Endothelial cell (in vitro differentiated cells): ENCODE measurements around the gene ITPKB. TPM values are rescaled to one million over a fixed set of nuclear protein-coding genes. Genes with fewer than 3 reads are reported as not detected.
A peak's percentile ranks its signal among the peaks of the same experiment; 100 is the strongest.

Experiments
- DNase-seq: peaks from one replicate; pipeline ENCODE4 v3.0.0; 2021; ENCODE audit warnings: low spot score
- H3K27ac Mint-ChIP-seq: one replicate; pipeline ENCODE4 v1.8.0; 2021; ENCODE audit warnings: mixed read lengths, inconsistent platforms; ENCODE audit not compliant: unreplicated experiment
- H3K27me3 Mint-ChIP-seq: one replicate; pipeline ENCODE4 v1.8.0; 2021; ENCODE audit warnings: mild to moderate bottlenecking, moderate library complexity, mixed read lengths, inconsistent platforms; ENCODE audit not compliant: unreplicated experiment
- H3K36me3 Mint-ChIP-seq: one replicate; pipeline ENCODE4 v1.8.0; 2021; ENCODE audit warnings: mild to moderate bottlenecking, low read depth, mixed read lengths, inconsistent platforms; ENCODE audit not compliant: unreplicated experiment
- H3K4me1 Mint-ChIP-seq: one replicate; pipeline ENCODE4 v1.8.0; 2021; ENCODE audit warnings: mild to moderate bottlenecking, mixed read lengths, inconsistent platforms; ENCODE audit not compliant: unreplicated experiment
- H3K4me3 Mint-ChIP-seq: one replicate; pipeline ENCODE4 v1.8.0; 2021; ENCODE audit warnings: mild to moderate bottlenecking, mixed read lengths, inconsistent platforms; ENCODE audit not compliant: unreplicated experiment
- H3K9me3 Mint-ChIP-seq: one replicate; pipeline ENCODE4 v1.8.0; 2021; ENCODE audit warnings: mixed read lengths, inconsistent platforms; ENCODE audit not compliant: unreplicated experiment
- total RNA-seq: library from RNA; stranded (reverse); fragmentation: NEBNext Ultra II Directional; extraction: Animal tissue kit (Norgen Biotek cat#: 25700); gene quantifications from one replicate; pipeline ENCODE4 v1.2.1, GENCODE V29; 2021; ENCODE audit not compliant: unreplicated experiment
- TF ChIP-seq, protein P1 (sequence below): fragments of 200-600 bp; sonication (generic); IDR thresholded peaks from one replicate; pipeline ENCODE4 v1.5.0; 2021; ENCODE audit warnings: antibody characterized with exemption; ENCODE audit not compliant: unreplicated experiment

Gene ITPKB
- total RNA-seq, 1 donor from 2014 or later: 144 TPM

DNA sequence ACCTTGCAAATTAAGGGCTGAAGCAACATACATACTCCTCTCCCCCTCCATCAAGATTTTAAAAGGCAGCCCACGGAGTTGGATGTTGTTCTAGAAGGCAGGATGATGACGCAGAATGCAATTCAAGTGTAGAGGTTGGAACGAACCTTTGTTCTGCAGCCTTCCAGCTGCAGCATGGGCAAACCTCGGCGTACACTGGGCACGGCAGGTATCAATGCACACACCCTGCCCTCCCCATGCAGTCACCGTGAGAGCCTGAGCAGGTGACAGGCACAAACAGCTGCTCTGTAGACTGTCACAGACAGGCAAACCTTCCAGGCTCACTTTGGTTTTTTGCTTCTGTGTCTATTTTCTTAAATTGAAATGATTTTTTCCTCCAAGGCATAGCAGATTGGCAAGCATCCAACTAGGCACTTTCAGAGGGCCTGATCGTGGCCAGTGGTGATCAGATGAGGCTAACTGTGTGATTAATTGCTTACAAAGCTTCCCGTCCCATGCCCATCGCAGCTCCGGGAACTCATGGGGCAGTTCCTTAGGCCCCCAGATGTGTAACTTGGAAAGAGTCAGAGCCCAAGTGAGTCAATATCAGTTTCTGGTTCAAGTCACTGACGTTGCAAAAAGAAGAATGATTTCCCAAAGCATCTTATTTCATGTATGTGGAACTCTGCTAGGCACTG lies 82.3 kb downstream of the ITPKB start:
- Mint-ChIP-seq H3K36me3 (peaks cover 23% of the 10 kb centered on the region), H3K4me1 (peaks cover 78% of the 10 kb centered on the region)
- TF ChIP-seq, protein P1, sequence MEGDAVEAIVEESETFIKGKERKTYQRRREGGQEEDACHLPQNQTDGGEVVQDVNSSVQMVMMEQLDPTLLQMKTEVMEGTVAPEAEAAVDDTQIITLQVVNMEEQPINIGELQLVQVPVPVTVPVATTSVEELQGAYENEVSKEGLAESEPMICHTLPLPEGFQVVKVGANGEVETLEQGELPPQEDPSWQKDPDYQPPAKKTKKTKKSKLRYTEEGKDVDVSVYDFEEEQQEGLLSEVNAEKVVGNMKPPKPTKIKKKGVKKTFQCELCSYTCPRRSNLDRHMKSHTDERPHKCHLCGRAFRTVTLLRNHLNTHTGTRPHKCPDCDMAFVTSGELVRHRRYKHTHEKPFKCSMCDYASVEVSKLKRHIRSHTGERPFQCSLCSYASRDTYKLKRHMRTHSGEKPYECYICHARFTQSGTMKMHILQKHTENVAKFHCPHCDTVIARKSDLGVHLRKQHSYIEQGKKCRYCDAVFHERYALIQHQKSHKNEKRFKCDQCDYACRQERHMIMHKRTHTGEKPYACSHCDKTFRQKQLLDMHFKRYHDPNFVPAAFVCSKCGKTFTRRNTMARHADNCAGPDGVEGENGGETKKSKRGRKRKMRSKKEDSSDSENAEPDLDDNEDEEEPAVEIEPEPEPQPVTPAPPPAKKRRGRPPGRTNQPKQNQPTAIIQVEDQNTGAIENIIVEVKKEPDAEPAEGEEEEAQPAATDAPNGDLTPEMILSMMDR: no peak

DNA sequence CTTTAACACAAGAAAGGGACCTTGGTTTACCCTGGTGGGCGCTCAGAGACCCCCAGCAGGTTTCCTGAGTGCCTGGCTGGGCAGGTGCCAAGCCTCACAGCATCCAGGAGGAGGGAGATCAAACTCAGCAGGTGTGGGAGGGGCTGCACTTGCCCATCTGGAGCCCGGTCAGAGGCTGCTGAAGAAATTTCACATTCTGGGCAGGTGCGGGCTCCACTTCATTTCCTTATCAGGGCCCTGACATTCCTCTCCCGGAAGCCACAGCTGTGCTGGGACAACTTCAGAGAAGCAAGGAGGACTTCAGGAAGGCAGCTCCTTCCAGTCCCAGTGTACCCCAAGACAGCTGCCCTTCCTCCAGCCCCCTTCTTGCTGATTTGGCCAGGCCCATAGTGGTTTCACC lies 82.9 kb downstream of the ITPKB start:
- no peaks in the 10 kb centered on the region for H3K9me3 Mint-ChIP-seq
- peaks cover 21% of the 10 kb centered on the region for H3K27me3 Mint-ChIP-seq
- peaks cover 20% of the 10 kb centered on the region for H3K36me3 Mint-ChIP-seq
- H3K4me1 Mint-ChIP-seq: peaks cover 76% of the 10 kb centered on the region
- H3K4me3 Mint-ChIP-seq: no peak overlapping the region
- TF ChIP-seq, protein P1: no peak
- H3K27ac Mint-ChIP-seq: no peak overlapping the region
- DNase-seq: no peak

More for the DNA sequence above, 82.3 kb downstream of the ITPKB start:
- peak overlapping the region; percentile 52 for H3K27ac Mint-ChIP-seq
- DNase-seq: no peak
- H3K4me3 Mint-ChIP-seq: no peak overlapping the region
- H3K27me3 Mint-ChIP-seq: peaks cover 26% of the 10 kb centered on the region
- no peaks in the 10 kb centered on the region for H3K9me3 Mint-ChIP-seq

DNA sequence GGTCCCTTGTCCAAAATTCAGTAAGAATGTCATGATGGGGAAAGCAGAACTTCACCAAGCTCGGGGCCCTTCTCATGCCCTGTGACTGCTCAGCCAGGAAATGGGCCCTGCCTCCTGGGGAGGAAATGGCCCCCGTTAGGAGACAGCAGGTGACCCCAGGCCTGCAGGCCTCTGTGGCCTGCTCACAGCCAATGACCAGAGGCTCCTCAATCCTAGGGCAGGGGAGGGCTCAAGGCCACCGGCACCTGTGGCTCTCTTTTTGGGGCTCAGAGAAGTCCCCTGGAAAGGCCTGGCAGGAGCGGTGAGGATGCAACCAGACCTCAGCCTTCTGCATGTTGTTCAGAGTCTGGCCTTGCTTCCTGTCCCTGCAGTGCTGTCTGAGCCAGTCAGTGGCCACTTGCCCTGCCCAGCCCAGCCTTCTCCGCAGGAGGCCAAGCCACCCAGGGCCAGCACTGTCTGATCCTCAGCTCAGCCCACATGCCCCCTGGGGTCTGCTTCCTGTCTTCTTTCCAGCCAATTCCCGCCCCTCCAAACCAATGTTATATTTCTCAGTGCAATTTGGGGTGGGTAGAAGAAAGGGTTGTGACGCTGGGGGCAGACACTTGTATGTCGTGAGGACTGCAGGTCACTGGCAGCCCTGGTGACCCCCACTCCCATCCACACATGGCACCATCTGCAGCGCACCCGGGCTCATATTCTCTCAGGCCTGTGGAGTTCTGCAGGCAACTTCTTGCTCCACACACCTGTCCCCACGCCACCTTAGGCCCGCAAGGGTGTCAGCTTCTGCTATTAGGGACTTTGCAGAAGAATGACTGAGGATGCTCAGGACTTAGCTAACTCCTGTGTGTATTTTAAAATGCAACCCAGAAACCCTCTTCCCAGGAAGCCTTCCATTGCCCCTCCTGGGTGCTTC lies 83.6 kb downstream of the ITPKB start:
- Mint-ChIP-seq H3K36me3 (peaks cover 23% of the 10 kb centered on the region), H3K9me3 (no peaks in the 10 kb centered on the region), H3K27me3 (peaks cover 21% of the 10 kb centered on the region), H3K27ac (no peak overlapping the region), H3K4me3 (no peak overlapping the region), H3K4me1 (peaks cover 76% of the 10 kb centered on the region)
- TF ChIP-seq, protein P1: no peak
- no peak for DNase-seq

DNA sequence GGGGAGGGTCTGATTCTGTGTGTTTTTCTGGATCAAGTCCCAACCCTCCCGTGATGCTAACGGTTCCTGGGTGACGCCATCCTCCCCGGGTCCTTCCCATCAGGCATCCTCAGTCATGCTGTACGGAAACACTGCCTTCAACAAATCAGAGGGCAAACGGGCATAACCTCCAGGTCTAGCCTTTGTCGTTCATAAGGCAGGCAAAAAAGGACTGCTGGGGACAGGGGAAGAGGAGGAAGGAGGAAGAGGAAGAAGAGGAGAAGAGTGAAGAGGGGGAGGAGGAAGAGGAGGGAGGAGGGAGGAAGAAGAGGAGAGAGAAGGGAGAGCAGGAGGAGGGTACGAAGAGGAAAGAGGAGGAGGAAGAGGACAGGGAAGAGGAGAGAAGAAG lies 84.4 kb downstream of the ITPKB start:
- Mint-ChIP-seq H3K4me1 (peaks cover 76% of the 10 kb centered on the region), H3K27me3 (peaks cover 18% of the 10 kb centered on the region), H3K9me3 (no peaks in the 10 kb centered on the region), H3K27ac (peak overlapping the region; percentile 93), H3K36me3 (peaks cover 18% of the 10 kb centered on the region), H3K4me3 (no peak overlapping the region)
- no peak for DNase-seq
- TF ChIP-seq, protein P1: no peak
